ENCODE data around the gene SLC7A1.

- TF ChIP-seq POLR2A (IDR thresholded peaks at IDR 0.05): no peak
- no peak for TF ChIP-seq CTCF (IDR thresholded peaks at IDR 0.05)
These were observed 71.3 kb downstream of the SLC7A1 start for GRCh38 chr13:29524176-29524575.

Measured in suprapubic skin (tissue), 3 donors.